Transverse colon (tissue), 4 donors: ENCODE data around the gene VARS1. TPM values are rescaled to one million over a fixed set of nuclear protein-coding genes. Genes with fewer than 3 reads are reported as not detected.
A peak's percentile ranks its signal among the peaks of the same experiment; 100 is the strongest.

Experiments
- DNase-seq: peaks from one replicate; pipeline ENCODE4 v3.0.0-alpha.2; 2019
- H3K27ac ChIP-seq, 4 donors: fragments of 200-600 bp; sonication (generic); 2 replicates each; pipeline ENCODE4 v1.5.1; 2016 to 2018; ENCODE audit warnings: inconsistent platforms in 4 of 4
- H3K27me3 ChIP-seq: fragments of 200-600 bp; sonication (generic); 2 replicates; pipeline ENCODE4 v1.5.1; 2017; ENCODE audit warnings: inconsistent platforms
- H3K36me3 ChIP-seq, 4 donors: fragments of 200-600 bp; sonication (generic); 2 replicates each; pipeline ENCODE4 v1.5.1; 2017 to 2019; ENCODE audit warnings: inconsistent platforms in 4 of 4
- H3K4me1 ChIP-seq, 4 donors: fragments of 200-600 bp; sonication (generic); 2 replicates each; pipeline ENCODE4 v1.5.1; 2017 to 2020; ENCODE audit warnings: inconsistent platforms in 4 of 4
- H3K4me3 ChIP-seq, 4 donors: fragments of 200-600 bp; sonication (generic); 1 replicate in 1 of 4; 2 replicates in 3 of 4; pipeline versions ENCODE4 v1.5.1 to v1.6.1; 2017 to 2019; ENCODE audit warnings: inconsistent platforms in 4 of 4
- H3K9me3 ChIP-seq, 2 donors: fragments of 200-600 bp; sonication (generic); 2 replicates each; pipeline ENCODE4 v1.5.1; 2017 to 2019; ENCODE audit warnings: inconsistent platforms in 2 of 2
- CTCF ChIP-seq, 5 experiments: fragments of 200-600 bp in 3 of 5; fragments of 450-650 bp in 2 of 5; sonication (generic) in 3 of 5; IDR thresholded peaks; 1 replicate in 2 of 5; 2 replicates in 3 of 5; pipeline ENCODE4 v1.5.1; 2016 to 2017; ENCODE audit warnings: antibody characterized with exemption in 5 of 5, inconsistent platforms in 3 of 5, mild to moderate bottlenecking in 2 of 5, moderate library complexity in 1 of 5
- EP300 ChIP-seq: sonication (generic); formaldehyde crosslinking; IDR thresholded peaks from one replicate; pipeline ENCODE4 v1.6.1; 2017; ENCODE audit warnings: antibody characterized with exemption, low read depth
- POLR2A ChIP-seq: fragments of 450-650 bp; IDR thresholded peaks from one replicate; pipeline ENCODE4 v1.6.1; 2016; ENCODE audit warnings: antibody characterized with exemption, mild to moderate bottlenecking, moderate library complexity
- POLR2AphosphoS5 ChIP-seq, 3 donors: sonication (generic); formaldehyde crosslinking; IDR thresholded peaks; one replicate each; pipeline ENCODE4 v1.6.1; 2016; ENCODE audit warnings: antibody characterized with exemption in 3 of 3
- WGBS, 2 donors: methylation state at CpG; one replicate each; pipeline ENCODE4 v1.1.5; 2018; ENCODE audit warnings: low coverage in 1 of 2; 5-methylcytosine and 5-hydroxymethylcytosine counted together
- in situ Hi-C, 4 donors: fragments of 200-750 bp; cut with MboI; loops; one replicate each; pipeline versions ENCODE4 v1.15.0 to v1.15.1; 2017; ENCODE audit warnings: low sequenced_read_pairs in 3 of 4, low pct_ligation_motif_present in 1 of 4, low pct_unique_long_range_greater_than_20kb in 1 of 4
- intact Hi-C: fragments of 100-400 bp; cut with DNase I; formaldehyde crosslinking; loops from one replicate; pipeline ENCODE4 v1.15.1; 2023; ENCODE audit warnings: low total_unique reads
- total RNA-seq, 4 donors: library from RNA; depleted of rRNA; stranded (reverse); fragments of >200 nt; gene quantifications; one replicate each; pipeline ENCODE4 v1.1.0, GENCODE V29; 2016

Gene VARS1
- total RNA-seq, 4 donors from 2014 or later: 18.0 to 54.7 (median 31.1) TPM

GRCh38 chr6:31776989-31777666 is 18.4 kb downstream of the VARS1 start, which contains the start of gene VWA7:
Gene VWA7, minus strand, starts transcription at chr6:31777328. Its CDS starts 549 bp downstream, at chr6:31776779.
- intact Hi-C loops: no loop called here
- WGBS, 2 donors: 11% methylated on average over 13 of the region's 15 CpGs; no CpG with 5 or more reads in 1 of the 2 donors

DNA sequence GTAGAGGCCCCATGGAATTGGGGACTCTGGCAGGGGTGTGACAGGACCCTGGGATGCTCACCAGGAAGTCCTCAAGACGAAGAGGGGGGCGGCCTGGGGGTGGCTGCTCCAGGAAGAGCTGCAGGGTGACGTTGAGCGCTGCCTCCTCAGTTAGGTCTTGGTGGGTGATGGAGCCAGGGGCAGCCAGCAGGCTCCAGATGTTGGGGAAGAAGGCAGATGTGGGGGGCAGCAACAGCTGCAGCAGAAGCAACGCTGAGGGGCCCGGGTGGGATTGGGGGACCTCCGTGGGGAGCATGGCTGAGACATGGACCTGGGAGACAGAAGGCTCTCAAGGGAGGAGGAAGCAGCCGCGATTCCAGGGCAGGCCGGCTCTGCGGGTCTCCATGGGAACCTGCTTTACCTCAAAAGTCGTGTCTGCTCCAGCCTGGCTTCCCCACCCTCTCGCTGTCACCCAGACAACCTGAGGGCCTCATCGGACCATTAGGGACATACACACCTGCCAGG is 19.0 kb downstream of the VARS1 start:
- Histone ChIP-seq H3K27me3 (no peaks in the 10 kb centered on the region), H3K27ac (peak overlapping the region; percentile 42 to 65 (median 52)), H3K4me1 (peaks cover 17 to 34% (median 27%) of the 10 kb centered on the region in 4 donors), H3K9me3 (no peaks in the 10 kb centered on the region), H3K36me3 (peaks cover 0 to 10% (median 0%) of the 10 kb centered on the region in 4 donors), H3K4me3 (peak overlapping the region in 1 of 4 donors; percentile 9)
- TF ChIP-seq EP300 (no peak), CTCF (IDR thresholded peaks at IDR 0.05) (no peak), POLR2A (no peak), POLR2AphosphoS5 (IDR thresholded peaks at IDR 0.05) (no peak)
- in situ Hi-C loops: no loop called here
- WGBS, 2 donors: 20 to 27% methylated on average over 2 to 14 of the region's 14 CpGs
- intact Hi-C loops: no loop called here
- DNase-seq: no peak

More at GRCh38 chr6:31776989-31777666, 18.4 kb downstream of the VARS1 start, which contains the start of gene VWA7:
- TF ChIP-seq POLR2AphosphoS5 (IDR thresholded peaks at IDR 0.05) (peak in 2 of 3 donors; percentile 61 to 70), POLR2A (peak; percentile 54), CTCF (IDR thresholded peaks at IDR 0.05) (no peak), EP300 (no peak)
- H3K27me3 ChIP-seq: no peaks in the 10 kb centered on the region
- peak; percentile 87 for DNase-seq
- H3K4me3 ChIP-seq: peak within 1 kb of the TSS in 1 of 4 donors; percentile 9
- H3K4me1 ChIP-seq: peaks cover 17 to 33% (median 27%) of the 10 kb centered on the region in 4 donors
- in situ Hi-C loops: no loop called here
- peak within 1 kb of the TSS; percentile 42 to 65 (median 52) for H3K27ac ChIP-seq
- peaks cover 0 to 10% (median 0%) of the 10 kb centered on the region in 4 donors for H3K36me3 ChIP-seq
- no peaks in the 10 kb centered on the region for H3K9me3 ChIP-seq

GRCh38 chr6:31775633-31776484 is 19.7 kb downstream of the VARS1 start:
- in situ Hi-C loops: no loop called here
- peaks cover 0 to 10% (median 0%) of the 10 kb centered on the region in 4 donors for H3K36me3 ChIP-seq

More at GRCh38 chr6:31775633-31776484, 19.7 kb downstream of the VARS1 start:
- WGBS, 2 donors: 79 to 82% methylated on average over 7 to 31 of the region's 32 CpGs
- no peak for DNase-seq
- Histone ChIP-seq H3K27ac (peak overlapping the region; percentile 47 to 71 (median 59)), H3K4me3 (no peak overlapping the region), H3K4me1 (peaks cover 17 to 34% (median 27%) of the 10 kb centered on the region in 4 donors), H3K9me3 (no peaks in the 10 kb centered on the region), H3K27me3 (no peaks in the 10 kb centered on the region)
- intact Hi-C loops: no loop called here
- no peak for TF ChIP-seq POLR2A
- TF ChIP-seq CTCF (IDR thresholded peaks at IDR 0.05): no peak
- no peak for TF ChIP-seq EP300
- TF ChIP-seq POLR2AphosphoS5 (IDR thresholded peaks at IDR 0.05): no peak
